Measurements from ENCODE around the gene LRRK1.
A peak's percentile ranks its signal among the peaks of the same experiment; 100 is the strongest.

Gene LRRK1

DNA sequence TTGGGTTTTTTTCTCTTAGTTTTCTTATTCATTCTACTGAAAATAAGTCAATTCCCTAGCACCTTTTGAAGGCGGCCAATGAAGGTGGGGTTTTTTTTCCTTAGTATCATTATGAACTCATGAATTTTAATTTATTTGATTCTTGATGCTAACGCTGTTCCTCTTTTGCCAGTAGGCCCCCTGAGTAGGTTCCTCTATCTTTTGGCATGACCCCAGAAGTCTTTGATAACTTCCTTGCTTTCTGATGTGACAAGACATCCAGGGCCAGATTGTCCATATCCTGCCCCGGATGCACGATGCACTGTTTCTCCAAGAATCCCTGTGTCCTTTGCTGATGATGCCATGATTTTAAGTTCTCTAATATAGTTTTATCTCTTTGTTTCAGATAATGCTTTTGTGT lies 20.6 kb downstream of the LRRK1 start:
- H3K27ac ChIP-seq (ENCODE audit: low read depth, low read length), result peak overlapping the region; percentile 61
- peaks cover 92% of the 10 kb centered on the region for H3K4me1 ChIP-seq (ENCODE audit: control insufficient read depth, low read length)
- peaks cover 91% of the 10 kb centered on the region for H3K36me3 ChIP-seq (ENCODE audit: control insufficient read depth, low read length)
- H4K20me1 ChIP-seq (ENCODE audit: control insufficient read depth, insufficient read depth, low read depth, low read length), result peaks cover 9% of the 10 kb centered on the region; the same call in 1 of the 2 replicates
- H3K4me2 ChIP-seq (ENCODE audit: low read length), result peak overlapping the region; percentile 59
- H3K79me2 ChIP-seq (ENCODE audit: control insufficient read depth, low read length), result peaks cover 99% of the 10 kb centered on the region
- TF ChIP-seq EZH2phosphoT487 (IDR thresholded peaks at IDR 0.05; ENCODE audit: borderline replicate concordance, low read length), result no peak
- TF ChIP-seq, protein P1, sequence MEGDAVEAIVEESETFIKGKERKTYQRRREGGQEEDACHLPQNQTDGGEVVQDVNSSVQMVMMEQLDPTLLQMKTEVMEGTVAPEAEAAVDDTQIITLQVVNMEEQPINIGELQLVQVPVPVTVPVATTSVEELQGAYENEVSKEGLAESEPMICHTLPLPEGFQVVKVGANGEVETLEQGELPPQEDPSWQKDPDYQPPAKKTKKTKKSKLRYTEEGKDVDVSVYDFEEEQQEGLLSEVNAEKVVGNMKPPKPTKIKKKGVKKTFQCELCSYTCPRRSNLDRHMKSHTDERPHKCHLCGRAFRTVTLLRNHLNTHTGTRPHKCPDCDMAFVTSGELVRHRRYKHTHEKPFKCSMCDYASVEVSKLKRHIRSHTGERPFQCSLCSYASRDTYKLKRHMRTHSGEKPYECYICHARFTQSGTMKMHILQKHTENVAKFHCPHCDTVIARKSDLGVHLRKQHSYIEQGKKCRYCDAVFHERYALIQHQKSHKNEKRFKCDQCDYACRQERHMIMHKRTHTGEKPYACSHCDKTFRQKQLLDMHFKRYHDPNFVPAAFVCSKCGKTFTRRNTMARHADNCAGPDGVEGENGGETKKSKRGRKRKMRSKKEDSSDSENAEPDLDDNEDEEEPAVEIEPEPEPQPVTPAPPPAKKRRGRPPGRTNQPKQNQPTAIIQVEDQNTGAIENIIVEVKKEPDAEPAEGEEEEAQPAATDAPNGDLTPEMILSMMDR (IDR thresholded peaks at IDR 0.05; ENCODE audit: low read depth, low read length, poor library complexity, severe bottlenecking), result no peak
- peaks cover 12% of the 10 kb centered on the region for H3F3A ChIP-seq (ENCODE audit: control insufficient read depth, insufficient read depth)
- no peaks in the 10 kb centered on the region for H3K9me3 ChIP-seq (ENCODE audit: control insufficient read depth, insufficient read depth, low read length)
- H3K4me3 ChIP-seq (ENCODE audit: low read length), result peak overlapping the region; percentile 10
- H3K9me2 ChIP-seq (replicated peaks; ENCODE audit: control insufficient read depth, low read length), result no peaks in the 10 kb centered on the region
- H3K27me3 ChIP-seq (ENCODE audit: control insufficient read depth, low read length), result no peaks in the 10 kb centered on the region

- Histone ChIP-seq H3K4me2 (ENCODE audit: low read length) (peak overlapping the region; percentile 59), H4K20me1 (ENCODE audit: control insufficient read depth, insufficient read depth, low read depth, low read length) (peaks cover 3% of the 10 kb centered on the region; the same call in 1 of the 2 replicates), H3K4me3 (ENCODE audit: low read length) (peak overlapping the region; percentile 45), H3K36me3 (ENCODE audit: control insufficient read depth, low read length) (peaks cover 85% of the 10 kb centered on the region), H3K9me3 (ENCODE audit: control insufficient read depth, insufficient read depth, low read length) (no peaks in the 10 kb centered on the region), H3K9me2 (replicated peaks; ENCODE audit: control insufficient read depth, low read length) (no peaks in the 10 kb centered on the region), H3K4me1 (ENCODE audit: control insufficient read depth, low read length) (peaks cover 81% of the 10 kb centered on the region), H3K27me3 (ENCODE audit: control insufficient read depth, low read length) (no peaks in the 10 kb centered on the region), H3F3A (ENCODE audit: control insufficient read depth, insufficient read depth) (peaks cover 12% of the 10 kb centered on the region), H3K79me2 (ENCODE audit: control insufficient read depth, low read length) (peaks cover 98% of the 10 kb centered on the region), H3K27ac (ENCODE audit: low read depth, low read length) (peak overlapping the region; percentile 61)
- TF ChIP-seq, protein P1 (IDR thresholded peaks at IDR 0.05; ENCODE audit: low read depth, low read length, poor library complexity, severe bottlenecking), result no peak
- no peak for TF ChIP-seq EZH2phosphoT487 (IDR thresholded peaks at IDR 0.05; ENCODE audit: borderline replicate concordance, low read length)
These were observed 21.7 kb downstream of the LRRK1 start for GRCh38 chr15:100940767-100941379.

- H3K79me2 ChIP-seq (ENCODE audit: control insufficient read depth, low read length), result peaks cover 98% of the 10 kb centered on the region
- TF ChIP-seq EZH2phosphoT487 (IDR thresholded peaks at IDR 0.05; ENCODE audit: borderline replicate concordance, low read length), result no peak
- TF ChIP-seq, protein P1 (IDR thresholded peaks at IDR 0.05; ENCODE audit: low read depth, low read length, poor library complexity, severe bottlenecking), result no peak
- peaks cover 12% of the 10 kb centered on the region for H3F3A ChIP-seq (ENCODE audit: control insufficient read depth, insufficient read depth)
- H3K9me3 ChIP-seq (ENCODE audit: control insufficient read depth, insufficient read depth, low read length), result no peaks in the 10 kb centered on the region
- peaks cover 3% of the 10 kb centered on the region; the same call in 1 of the 2 replicates for H4K20me1 ChIP-seq (ENCODE audit: control insufficient read depth, insufficient read depth, low read depth, low read length)
- H3K4me2 ChIP-seq (ENCODE audit: low read length), result peak overlapping the region; percentile 59
- no peaks in the 10 kb centered on the region for H3K9me2 ChIP-seq (replicated peaks; ENCODE audit: control insufficient read depth, low read length)
- peak overlapping the region; percentile 61 for H3K27ac ChIP-seq (ENCODE audit: low read depth, low read length)
- H3K27me3 ChIP-seq (ENCODE audit: control insufficient read depth, low read length), result no peaks in the 10 kb centered on the region
- H3K4me3 ChIP-seq (ENCODE audit: low read length), result peak overlapping the region; percentile 45
- peaks cover 81% of the 10 kb centered on the region for H3K4me1 ChIP-seq (ENCODE audit: control insufficient read depth, low read length)
- H3K36me3 ChIP-seq (ENCODE audit: control insufficient read depth, low read length), result peaks cover 85% of the 10 kb centered on the region
These were observed 22.4 kb downstream of the LRRK1 start for GRCh38 chr15:100941536-100941935.

Data from DOHH2 (cell line).